H1 (cell line): ENCODE measurements around the gene RAP1GAP. TPM values are rescaled to one million over a fixed set of nuclear protein-coding genes. Genes with fewer than 3 reads are reported as not detected.

Source experiments
- KDM4A ChIP-seq: IDR thresholded peaks from one replicate; pipeline ENCODE4 v1.7.1; 2012; ENCODE audit warnings: low read depth, mild to moderate bottlenecking, moderate library complexity, low read length, inconsistent platforms; ENCODE audit not compliant: severe bottlenecking
- TAF1 ChIP-seq: IDR thresholded peaks from 2 replicates; pipeline ENCODE4 v1.6.1; 2011; ENCODE audit warnings: mild to moderate bottlenecking, low read depth, low read length
- polyA plus RNA-seq, 7 experiments: library from polyadenylated mRNA; depleted of rRNA in 3 of 7; stranded (reverse) in 5 of 7; unstranded in 2 of 7; fragments of >200 nt in 5 of 7; fragments of 200-250 nt in 2 of 7; gene quantifications; 1 replicate in 5 of 7; 2 replicates in 1 of 7; 4 replicates in 1 of 7; pipeline versions ENCODE4 v1.2.1 to v1.2.3, GENCODE V29; 2011 to 2013; ENCODE audit warnings: missing spikeins in 2 of 7, mixed read lengths in 2 of 7
- total RNA-seq: library from RNA; stranded (reverse); fragmentation: NEBNext Ultra II Directional; extraction: Animal tissue kit (Norgen Biotek cat#: 25700); gene quantifications from 2 replicates; pipeline ENCODE4 v1.2.1, GENCODE V29; 2021

RAP1GAP gene
- total and polyA plus RNA-seq, 2 of the 8 experiments (the other 6 are each of a cell fraction or from before 2014, with no cell fraction given): 8.4 TPM

DNA sequence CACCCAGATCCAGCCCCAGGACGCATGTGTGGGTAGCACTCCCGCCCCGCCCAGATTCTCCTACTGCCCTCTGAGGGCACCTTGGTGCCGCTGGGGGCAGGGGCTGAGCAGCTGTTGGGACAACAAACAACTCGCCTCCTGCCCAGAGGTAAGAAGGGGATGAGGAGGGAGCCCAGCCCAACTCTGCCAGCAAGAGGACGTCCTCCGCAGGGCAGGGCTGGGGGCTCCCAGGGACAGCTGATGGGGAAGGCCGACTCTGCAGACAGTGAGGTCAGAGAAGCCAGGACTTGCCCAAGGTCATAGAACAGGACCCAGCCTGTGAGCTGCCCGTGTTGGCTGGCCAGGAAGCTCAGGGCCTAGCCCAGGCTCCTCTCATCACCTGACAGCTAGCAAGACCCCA lies 18.8 kb downstream of the RAP1GAP start (continued):
- TF ChIP-seq KDM4A (no peak), TAF1 (no peak)
